K562 (cell line): ENCODE measurements around the gene FSCN2.

Source experiments
- E2F3 ChIP-seq: fragments of 250-450 bp; sonication (Bioruptor Pico); IDR thresholded peaks from 2 replicates; pipeline ENCODE4 v1.4.0; 2020; ENCODE audit warnings: mild to moderate bottlenecking
- NFYB ChIP-seq: IDR thresholded peaks from 2 replicates; pipeline ENCODE4 v1.6.1; 2011; ENCODE audit warnings: mild to moderate bottlenecking, moderate library complexity; ENCODE audit not compliant: insufficient read length; ENCODE audit errors: extremely low read depth
- NR2F6 ChIP-seq: fragments of 450-650 bp; formaldehyde crosslinking; IDR thresholded peaks from 2 replicates; pipeline ENCODE4 v1.4.0; 2020; ENCODE audit warnings: mild to moderate bottlenecking
- PML ChIP-seq: IDR thresholded peaks from 2 replicates; pipeline ENCODE4 v1.6.1; 2012; ENCODE audit warnings: low read length, inconsistent platforms
- POLR3A ChIP-seq: IDR thresholded peaks from 2 replicates; pipeline ENCODE4 v1.6.1; 2011; ENCODE audit warnings: borderline replicate concordance, mild to moderate bottlenecking, moderate library complexity; ENCODE audit not compliant: insufficient read length, insufficient read depth; ENCODE audit errors: extremely low read depth
- TSHZ1 ChIP-seq: fragments of 250-450 bp; sonication (Bioruptor Pico); IDR thresholded peaks from 2 replicates; pipeline ENCODE4 v1.4.0; 2020; ENCODE audit warnings: mild to moderate bottlenecking, moderate library complexity
- ZC3H11A ChIP-seq: IDR thresholded peaks from 2 replicates; pipeline ENCODE4 v1.6.1; 2012; ENCODE audit warnings: low read depth, low read length, improper control_type of control experiment

GRCh38 chr17:81493198-81494038 lies 34.8 kb upstream of the FSCN2 start:
- TF ChIP-seq TSHZ1 (CRISPR knock-in tag) (no peak), NR2F6 (CRISPR knock-in tag) (no peak), ZC3H11A (no peak), E2F3 (CRISPR knock-in tag) (no peak), POLR3A (no peak), PML (no peak), NFYB (peak; percentile 95)
